Endothelial cell of umbilical vein (primary cell): Measurements from ENCODE around the gene ATP6V0C. TPM values are rescaled to one million over a fixed set of nuclear protein-coding genes. Genes with fewer than 3 reads are reported as not detected.

Experiments used
- BruUV-seq: library from RNA; stranded (reverse); fragments of 400-500 nt; replicated peaks from 2 replicates; lab custom pipeline; 2021; lab: Mats Ljungman, UMichigan
- CTCF ChIA-PET: fragments of 300-600, 350-600 bp; sonication (Branson Sonifier 250); formaldehyde crosslinking; loops from one replicate; lab custom pipeline; 2021; ENCODE audit warnings: antibody characterized with exemption, inconsistent platforms; lab: Charles Lee
- POLR2A ChIA-PET: fragments of 300-600, 350-600 bp; sonication (Branson Sonifier 250); formaldehyde crosslinking; loops from one replicate; lab custom pipeline; 2021; ENCODE audit warnings: antibody characterized with exemption, inconsistent platforms; lab: Charles Lee
- DNase-seq: peaks from one replicate; pipeline ENCODE4 v3.0.0-alpha.2; 2011; ENCODE audit warnings: low read depth, low spot score
- FAIRE-seq: peaks from 2 replicates; lab custom pipeline; 2011; peaks lifted over from hg19 to GRCh38; lab: Jason Lieb, UNC
- H2AFZ ChIP-seq: 2 replicates; pipeline ENCODE4 v1.6.0; 2012; ENCODE audit warnings: low read depth, low read length, control low read depth, inconsistent platforms
- H3K27ac ChIP-seq: 2 replicates; pipeline ENCODE4 v1.5.1; 2011; ENCODE audit warnings: low read depth, mild to moderate bottlenecking, control low read depth, low read length, moderate library complexity; ENCODE audit not compliant: insufficient read depth
- H3K27me3 ChIP-seq, 2 experiments: 2 replicates each; pipeline versions ENCODE4 v1.6.0 to v1.6.1; 2011; ENCODE audit warnings: low read length in 2 of 2, mixed read lengths in 1 of 2; ENCODE audit not compliant: control insufficient read depth in 2 of 2, insufficient read depth in 2 of 2
- H3K36me3 ChIP-seq, 2 experiments: 2 replicates in 1 of 2; 3 replicates in 1 of 2; pipeline ENCODE4 v1.5.1; 2011; ENCODE audit warnings: low read length in 2 of 2, mild to moderate bottlenecking in 1 of 2, moderate library complexity in 1 of 2; ENCODE audit not compliant: control insufficient read depth in 2 of 2, insufficient read depth in 2 of 2; ENCODE audit errors: extremely low read depth in 1 of 2
- H3K4me1 ChIP-seq: 3 replicates; pipeline ENCODE4 v1.5.1; 2011; ENCODE audit warnings: mild to moderate bottlenecking, low read length; ENCODE audit not compliant: control insufficient read depth, insufficient read depth; ENCODE audit errors: extremely low read depth
- H3K4me2 ChIP-seq: 2 replicates; pipeline ENCODE4 v1.6.1; 2011; ENCODE audit warnings: low read length, control low read depth, mixed read lengths; ENCODE audit not compliant: insufficient read depth
- H3K4me3 ChIP-seq, 3 experiments: fragments of 200-600 bp in 1 of 3; sonication (generic), shearing (Covaris generic) in 1 of 3; replicated peaks in 1 of 3; 2 replicates each; pipeline ENCODE4 v1.5.1; 2011 to 2016; ENCODE audit warnings: control low read depth in 3 of 3, low read length in 3 of 3, mild to moderate bottlenecking in 2 of 3, inconsistent platforms in 1 of 3, low read depth in 1 of 3, moderate library complexity in 1 of 3; ENCODE audit not compliant: insufficient read depth in 1 of 3
- H3K79me2 ChIP-seq: 2 replicates; pipeline ENCODE4 v1.6.0; 2012; ENCODE audit warnings: low read length, inconsistent platforms; ENCODE audit not compliant: control insufficient read depth, insufficient read depth
- H3K9ac ChIP-seq: replicated peaks from 2 replicates; pipeline ENCODE3; 2011; ENCODE audit warnings: low read length, control low read depth; ENCODE audit not compliant: insufficient read depth; ENCODE audit errors: extremely low read depth
- H3K9me1 ChIP-seq: replicated peaks from 3 replicates; pipeline ENCODE4 v1.6.0; 2011; ENCODE audit warnings: mild to moderate bottlenecking, low read length; ENCODE audit not compliant: control insufficient read depth, insufficient read depth; ENCODE audit errors: extremely low read depth
- H3K9me3 ChIP-seq: replicated peaks from 2 replicates; pipeline ENCODE4 v1.5.1; 2012; ENCODE audit warnings: low read length, inconsistent platforms; ENCODE audit not compliant: control insufficient read depth, insufficient read depth
- H4K20me1 ChIP-seq: replicated peaks from 2 replicates; pipeline ENCODE3; 2011; ENCODE audit warnings: mild to moderate bottlenecking, low read length; ENCODE audit not compliant: control insufficient read depth, insufficient read depth; ENCODE audit errors: extremely low read depth
- FOS ChIP-seq: IDR thresholded peaks from 2 replicates; pipeline ENCODE4 v1.6.1; 2011; ENCODE audit warnings: mild to moderate bottlenecking, low read length, moderate library complexity, borderline replicate concordance; ENCODE audit not compliant: insufficient read depth
- MAX ChIP-seq: IDR thresholded peaks from 2 replicates; pipeline ENCODE4 v1.6.1; 2011; ENCODE audit not compliant: insufficient read depth, insufficient read length
- MYC ChIP-seq: IDR thresholded peaks from one replicate; pipeline ENCODE4 v1.6.1; 2011; ENCODE audit warnings: mild to moderate bottlenecking, low read depth, low read length
- POLR2A ChIP-seq: IDR thresholded peaks from 2 replicates; pipeline ENCODE4 v1.6.1; 2012; ENCODE audit warnings: low read depth, mild to moderate bottlenecking, control low read depth, low read length
- POLR2AphosphoS5 ChIP-seq: IDR thresholded peaks from 2 replicates; pipeline ENCODE4 v1.6.1; 2012; ENCODE audit warnings: low read depth, mild to moderate bottlenecking, control low read depth, low read length, moderate library complexity; ENCODE audit not compliant: insufficient read depth
- dilution Hi-C: fragments of 300-500 bp; cut with MboI; formaldehyde crosslinking; loops from one replicate; pipeline ENCODE4 v1.15.0; 2019; ENCODE audit warnings: low sequenced_read_pairs; ENCODE audit not compliant: extremely low pct_ligation_motif_present
- intact Hi-C: fragments of 100-400 bp; cut with micrococcal nuclease; formaldehyde crosslinking; loops from one replicate; pipeline ENCODE4 v1.10.0; 2022
- polyA plus RNA-seq, 4 experiments: library from polyadenylated mRNA; depleted of rRNA in 3 of 4; stranded (reverse) in 3 of 4; unstranded in 1 of 4; fragments of >200 nt; gene quantifications; 2 replicates each; pipeline versions ENCODE4 v1.2.1 to v1.2.3, GENCODE V29; 2011 to 2012; ENCODE audit warnings: missing spikeins in 1 of 4
- total RNA-seq: library from RNA; stranded (reverse); gene quantifications from 2 replicates; pipeline ENCODE4 v1.2.3, GENCODE V29; 2021

Gene ATP6V0C
- total and polyA plus RNA-seq, 2 donors (not counting 3 experiments of a cell fraction or from before 2014, with no cell fraction given): 146 to 194 TPM

GRCh38 chr16:2531696-2532493, 18.1 kb downstream of the ATP6V0C start:
- Histone ChIP-seq H3K4me2 (peak overlapping the region; percentile 75), H3K9me3 (no peaks in the 10 kb centered on the region), H4K20me1 (no peaks in the 10 kb centered on the region), H2AFZ (peak overlapping the region; percentile 48), H3K4me3 (peak overlapping the region; percentile 41 to 62 (median 62)), H3K27ac (no peak overlapping the region), H3K36me3 (peaks cover 2 to 25% of the 10 kb centered on the region in 2 experiments), H3K4me1 (peaks cover 13% of the 10 kb centered on the region), H3K9me1 (no peaks in the 10 kb centered on the region), H3K79me2 (no peaks in the 10 kb centered on the region), H3K9ac (peak overlapping the region; percentile 59), H3K27me3 (no peaks in the 10 kb centered on the region)
- POLR2A ChIA-PET: interaction anchor here (0.8 kb wide), 1 partner anchor 11 kb away, joined by 6 read pairs; the partner anchor contains the start of gene AMDHD2
- no TSS peak for BruUV-seq
- intact Hi-C loops: no loop called here
- TF ChIP-seq MAX (peak; percentile 39), POLR2AphosphoS5 (peak; percentile 97), MYC (no peak), FOS (peak; percentile 3), POLR2A (peak; percentile 93)
- dilution Hi-C loops: no loop called here
- CTCF ChIA-PET: interaction anchor here (0.7 to 1.2 kb wide), 3 partner anchors 11 to 64 kb away, joined by 3 to 4 read pairs (median 3); partner anchors contain the start of gene AMDHD2
- FAIRE-seq (peak; percentile 95), DNase-seq (peak; percentile 96)
